Upper lobe of left lung (tissue), 6 donors: ENCODE results near the gene DMRTA2. TPM values are rescaled to one million over a fixed set of nuclear protein-coding genes. Genes with fewer than 3 reads are reported as not detected.

Experiments used
- ATAC-seq, 2 donors: fragments of 200-7000 bp; cut with Tn5 transposase; one replicate each; pipeline ENCODE4 v1.9.1; 2022; ENCODE audit warnings: mild to moderate bottlenecking in 2 of 2, moderate library complexity in 2 of 2; ENCODE audit not compliant: low FRiP score in 2 of 2
- DNase-seq, 2 donors: peaks; one replicate each; pipeline ENCODE4 v3.0.0-alpha.2; 2019 to 2020
- H3K27ac ChIP-seq, 4 donors: fragments of 200-600 bp; sonication (generic); one replicate each; pipeline ENCODE4 v1.5.1; 2016 to 2019
- H3K27me3 ChIP-seq, 4 donors: fragments of 200-600 bp; sonication (generic); one replicate each; pipeline ENCODE4 v1.5.1; 2017 to 2019
- H3K36me3 ChIP-seq, 4 donors: fragments of 200-600 bp; sonication (generic); one replicate each; pipeline ENCODE4 v1.5.1; 2016 to 2019
- H3K4me1 ChIP-seq, 4 donors: fragments of 200-600 bp; sonication (generic); one replicate each; pipeline ENCODE4 v1.5.1; 2018 to 2019
- H3K4me3 ChIP-seq, 4 donors: fragments of 200-600 bp; sonication (generic); one replicate each; pipeline ENCODE4 v1.5.1; 2017 to 2019; ENCODE audit warnings: mild to moderate bottlenecking in 2 of 4, moderate library complexity in 1 of 4
- H3K9me3 ChIP-seq, 4 donors: fragments of 200-600 bp; sonication (generic); one replicate each; pipeline ENCODE4 v1.5.1; 2018 to 2019
- CTCF ChIP-seq, 6 experiments: fragments of 450-650 bp in 4 of 6; fragments of 200-600 bp in 2 of 6; sonication (generic) in 2 of 6; IDR thresholded peaks; one replicate each; pipeline ENCODE4 v1.5.1; 2016 to 2019; ENCODE audit warnings: antibody characterized with exemption in 6 of 6
- EP300 ChIP-seq, 4 donors: sonication (generic); formaldehyde crosslinking; IDR thresholded peaks; one replicate each; pipeline ENCODE4 v1.5.1; 2017; ENCODE audit warnings: antibody characterized with exemption in 4 of 4, control low read depth in 2 of 4
- POLR2A ChIP-seq, 4 donors: fragments of 450-650 bp; IDR thresholded peaks; one replicate each; pipeline ENCODE4 v1.5.1; 2016 to 2017; ENCODE audit warnings: antibody characterized with exemption in 4 of 4, mild to moderate bottlenecking in 2 of 4
- POLR2AphosphoS5 ChIP-seq, 2 donors: sonication (generic); formaldehyde crosslinking; IDR thresholded peaks; one replicate each; pipeline ENCODE4 v1.5.1; 2017; ENCODE audit warnings: antibody characterized with exemption in 2 of 2
- WGBS, 2 donors: methylation state at CpG; one replicate each; pipeline ENCODE4 v1.1.5; 2017 to 2018; 5-methylcytosine and 5-hydroxymethylcytosine counted together
- total RNA-seq, 6 donors: library from RNA; depleted of rRNA in 4 of 6; stranded (reverse); fragments of >200 nt in 4 of 6; gene quantifications; one replicate each; pipeline versions ENCODE4 v1.1.0 to v1.2.1, GENCODE V29; 2016 to 2021
- donor health status: DM: no; HTN: no; CAD: no; lungs with moderate emphysema.
- donor health status: DM: no; HTN: yes; CAD: no; lungs with severe emphysema.

The DMRTA2 gene
- total RNA-seq, 6 donors from 2014 or later, result 0.13 to 0.39 TPM; not detected in 4

GRCh38 chr1:50426702-50427085 is 3.5 kb upstream of the DMRTA2 start:
- DNase-seq (peak in 1 of 2 donors; percentile 73), ATAC-seq (no peak)
- Histone ChIP-seq H3K4me1 (peaks cover 40 to 59% (median 45%) of the 10 kb centered on the region in 4 donors), H3K4me3 (no peak overlapping the region), H3K36me3 (no peaks in the 10 kb centered on the region), H3K9me3 (no peaks in the 10 kb centered on the region), H3K27ac (no peak overlapping the region), H3K27me3 (peaks cover 8 to 90% (median 60%) of the 10 kb centered on the region in 4 donors)
- WGBS, 2 donors, result 5% methylated on average over 8 to 28 of the region's 28 CpGs
- TF ChIP-seq POLR2AphosphoS5 (IDR thresholded peaks at IDR 0.05), result no peak
- TF ChIP-seq POLR2A (IDR thresholded peaks at IDR 0.05), result no peak
- TF ChIP-seq CTCF (IDR thresholded peaks at IDR 0.05), result no peak
- TF ChIP-seq EP300 (IDR thresholded peaks at IDR 0.05), result no peak

- Histone ChIP-seq H3K36me3 (no peaks in the 10 kb centered on the region), H3K9me3 (no peaks in the 10 kb centered on the region), H3K4me3 (no peak overlapping the region), H3K4me1 (peaks cover 41 to 63% (median 45%) of the 10 kb centered on the region in 4 donors), H3K27ac (no peak overlapping the region), H3K27me3 (peaks cover 8 to 93% (median 62%) of the 10 kb centered on the region in 4 donors)
- TF ChIP-seq POLR2AphosphoS5 (IDR thresholded peaks at IDR 0.05) (no peak), POLR2A (IDR thresholded peaks at IDR 0.05) (no peak)
- no peak for DNase-seq
- no peak for ATAC-seq
- 13 to 17% methylated on average over 14 to 20 of the region's 20 CpGs for WGBS, 2 donors
Measured at GRCh38 chr1:50426108-50426700, 3.0 kb upstream of the DMRTA2 start.

GRCh38 chr1:50425376-50426107 is 2.3 kb upstream of the DMRTA2 start:
- H3K4me3 ChIP-seq, result no peak overlapping the region
- no peaks in the 10 kb centered on the region for H3K36me3 ChIP-seq
- no peaks in the 10 kb centered on the region for H3K9me3 ChIP-seq
- H3K27ac ChIP-seq, result no peak overlapping the region
- peaks cover 8 to 93% (median 66%) of the 10 kb centered on the region in 4 donors for H3K27me3 ChIP-seq
- DNase-seq (no peak), ATAC-seq (no peak)
- no peak for TF ChIP-seq POLR2AphosphoS5 (IDR thresholded peaks at IDR 0.05)
- no peak for TF ChIP-seq POLR2A (IDR thresholded peaks at IDR 0.05)
- TF ChIP-seq CTCF (IDR thresholded peaks at IDR 0.05), result no peak
- no peak for TF ChIP-seq EP300 (IDR thresholded peaks at IDR 0.05)
- peaks cover 47 to 70% (median 48%) of the 10 kb centered on the region in 4 donors for H3K4me1 ChIP-seq
- WGBS, 2 donors, result 10 to 14% methylated on average over 26 to 34 of the region's 34 CpGs

GRCh38 chr1:50424884-50425375 is 1.7 kb upstream of the DMRTA2 start:
- H3K4me1 ChIP-seq, result peaks cover 47 to 72% (median 49%) of the 10 kb centered on the region in 4 donors
- peak overlapping the region in 2 of 4 donors; percentile 28 to 49 for H3K4me3 ChIP-seq

More at GRCh38 chr1:50424884-50425375, 1.7 kb upstream of the DMRTA2 start:
- Histone ChIP-seq H3K36me3 (no peaks in the 10 kb centered on the region), H3K27me3 (peaks cover 8 to 94% (median 66%) of the 10 kb centered on the region in 4 donors), H3K27ac (no peak overlapping the region), H3K9me3 (no peaks in the 10 kb centered on the region)
- TF ChIP-seq CTCF (IDR thresholded peaks at IDR 0.05), result no peak
- no peak for TF ChIP-seq EP300 (IDR thresholded peaks at IDR 0.05)
- DNase-seq (peak in 1 of 2 donors; percentile 66), ATAC-seq (no peak)
- 10 to 13% methylated on average over 35 to 38 of the region's 40 CpGs for WGBS, 2 donors
